IPS DF 19.7 (cell line): ENCODE measurements around the gene IGF2R.
"Not testable (repeated sequence)": the region's sequence is repeated elsewhere in the genome, so short reads cannot be mapped to it uniquely, and the experiment has no call there.

Source experiments
- DNase-seq: peaks from one replicate; pipeline ENCODE4 v3.0.0-alpha.2; 2013; ENCODE audit warnings: low read depth, low spot score

IGF2R gene, protein sequence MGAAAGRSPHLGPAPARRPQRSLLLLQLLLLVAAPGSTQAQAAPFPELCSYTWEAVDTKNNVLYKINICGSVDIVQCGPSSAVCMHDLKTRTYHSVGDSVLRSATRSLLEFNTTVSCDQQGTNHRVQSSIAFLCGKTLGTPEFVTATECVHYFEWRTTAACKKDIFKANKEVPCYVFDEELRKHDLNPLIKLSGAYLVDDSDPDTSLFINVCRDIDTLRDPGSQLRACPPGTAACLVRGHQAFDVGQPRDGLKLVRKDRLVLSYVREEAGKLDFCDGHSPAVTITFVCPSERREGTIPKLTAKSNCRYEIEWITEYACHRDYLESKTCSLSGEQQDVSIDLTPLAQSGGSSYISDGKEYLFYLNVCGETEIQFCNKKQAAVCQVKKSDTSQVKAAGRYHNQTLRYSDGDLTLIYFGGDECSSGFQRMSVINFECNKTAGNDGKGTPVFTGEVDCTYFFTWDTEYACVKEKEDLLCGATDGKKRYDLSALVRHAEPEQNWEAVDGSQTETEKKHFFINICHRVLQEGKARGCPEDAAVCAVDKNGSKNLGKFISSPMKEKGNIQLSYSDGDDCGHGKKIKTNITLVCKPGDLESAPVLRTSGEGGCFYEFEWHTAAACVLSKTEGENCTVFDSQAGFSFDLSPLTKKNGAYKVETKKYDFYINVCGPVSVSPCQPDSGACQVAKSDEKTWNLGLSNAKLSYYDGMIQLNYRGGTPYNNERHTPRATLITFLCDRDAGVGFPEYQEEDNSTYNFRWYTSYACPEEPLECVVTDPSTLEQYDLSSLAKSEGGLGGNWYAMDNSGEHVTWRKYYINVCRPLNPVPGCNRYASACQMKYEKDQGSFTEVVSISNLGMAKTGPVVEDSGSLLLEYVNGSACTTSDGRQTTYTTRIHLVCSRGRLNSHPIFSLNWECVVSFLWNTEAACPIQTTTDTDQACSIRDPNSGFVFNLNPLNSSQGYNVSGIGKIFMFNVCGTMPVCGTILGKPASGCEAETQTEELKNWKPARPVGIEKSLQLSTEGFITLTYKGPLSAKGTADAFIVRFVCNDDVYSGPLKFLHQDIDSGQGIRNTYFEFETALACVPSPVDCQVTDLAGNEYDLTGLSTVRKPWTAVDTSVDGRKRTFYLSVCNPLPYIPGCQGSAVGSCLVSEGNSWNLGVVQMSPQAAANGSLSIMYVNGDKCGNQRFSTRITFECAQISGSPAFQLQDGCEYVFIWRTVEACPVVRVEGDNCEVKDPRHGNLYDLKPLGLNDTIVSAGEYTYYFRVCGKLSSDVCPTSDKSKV (N-terminal part only)

DNA sequence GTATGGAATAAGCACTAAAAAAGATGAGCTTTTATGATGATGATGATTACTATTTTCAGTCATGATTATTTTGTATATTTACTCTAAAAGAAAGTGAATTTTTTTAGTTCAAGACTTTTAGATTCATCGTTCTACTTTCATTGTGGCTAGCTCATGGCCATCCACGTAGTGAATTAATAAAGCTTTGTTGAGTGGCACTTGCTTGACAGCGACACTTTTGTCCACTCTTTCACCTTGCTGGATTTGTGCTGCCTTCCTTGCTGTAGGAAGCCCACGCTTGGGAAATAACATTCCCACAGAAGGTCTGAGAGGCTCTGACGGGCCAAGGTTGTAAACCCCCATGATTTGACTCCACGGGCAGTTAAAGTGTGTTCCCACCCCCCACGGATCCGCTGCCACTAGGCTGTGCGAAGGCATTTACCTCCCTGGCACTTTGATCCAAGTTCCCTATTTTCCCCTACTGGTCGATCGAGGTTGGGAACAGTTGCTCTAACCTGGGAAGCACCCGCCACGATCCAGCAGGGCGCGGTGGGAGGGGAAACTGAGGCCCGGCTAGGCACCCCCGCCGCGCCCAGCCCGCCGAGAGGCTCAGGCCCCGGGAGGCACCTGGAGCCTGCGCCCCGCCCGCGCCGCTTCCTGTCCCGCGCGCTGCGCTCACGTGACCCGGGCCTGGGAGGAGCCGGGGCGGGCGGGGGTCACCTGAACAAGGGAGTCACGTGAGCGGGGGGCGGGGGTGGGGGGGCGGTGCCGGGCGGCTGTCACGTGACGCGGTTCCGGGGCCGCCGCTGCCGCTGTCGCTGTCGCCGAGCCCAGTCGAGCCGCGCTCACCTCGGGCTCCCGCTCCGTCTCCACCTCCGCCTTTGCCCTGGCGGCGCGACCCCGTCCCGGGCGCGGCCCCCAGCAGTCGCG lies at the start of gene IGF2R:
Gene IGF2R, plus strand, starts transcription at position 788 of the 909 bp plus-strand sequence. CDS start 165 bp downstream, outside the sequence.
- DNase-seq = no peak

DNA sequence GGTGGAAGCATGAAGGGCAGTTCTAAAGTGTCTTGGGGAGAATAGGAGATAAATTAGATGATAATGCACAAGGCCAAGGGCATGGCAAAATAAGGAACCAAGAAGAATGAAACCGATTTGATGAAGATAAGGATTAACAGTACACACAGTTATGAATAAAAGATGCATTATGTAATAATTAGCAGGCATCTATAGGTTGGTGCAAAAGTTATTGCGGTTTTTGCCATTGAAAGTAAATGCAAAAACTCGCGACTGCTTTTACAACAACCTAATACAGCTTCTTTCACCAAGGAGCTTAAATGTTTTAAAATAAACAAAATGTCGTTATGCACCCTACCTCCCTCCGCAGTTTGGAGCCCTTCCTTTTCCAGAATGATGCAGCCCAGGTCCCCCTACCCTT lies 49.1 kb upstream of the IGF2R start:
- no peak for DNase-seq

GRCh38 chr6:159924150-159924549 lies 44.7 kb upstream of the IGF2R start:
- DNase-seq = not testable (repeated sequence)

- DNase-seq = no peak
These were observed 42.2 kb upstream of the IGF2R start for GRCh38 chr6:159926542-159927203.

GRCh38 chr6:159929819-159930218 lies 39.1 kb upstream of the IGF2R start:
- no peak for DNase-seq

DNA sequence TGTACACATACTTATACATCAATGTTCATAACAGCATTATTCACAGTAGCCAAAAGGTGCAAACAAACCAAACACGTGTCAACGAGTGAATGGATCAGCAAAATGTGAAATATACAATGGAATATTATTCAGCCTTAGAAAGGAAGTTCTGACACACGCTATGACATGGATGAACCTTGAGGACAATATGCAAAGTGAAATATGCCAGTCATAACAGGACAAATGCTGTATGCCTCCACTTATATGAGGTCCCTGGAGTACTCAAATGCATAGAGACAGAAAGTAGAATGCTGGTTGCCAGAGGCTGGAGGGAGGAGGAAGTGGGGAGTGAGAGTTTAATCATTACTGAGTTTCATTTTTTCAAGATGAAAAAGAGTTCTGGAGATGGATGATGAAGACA lies 37.8 kb upstream of the IGF2R start:
- DNase-seq = no peak

- no peak for DNase-seq
These were observed 37.0 kb upstream of the IGF2R start for GRCh38 chr6:159931846-159932245.

DNA sequence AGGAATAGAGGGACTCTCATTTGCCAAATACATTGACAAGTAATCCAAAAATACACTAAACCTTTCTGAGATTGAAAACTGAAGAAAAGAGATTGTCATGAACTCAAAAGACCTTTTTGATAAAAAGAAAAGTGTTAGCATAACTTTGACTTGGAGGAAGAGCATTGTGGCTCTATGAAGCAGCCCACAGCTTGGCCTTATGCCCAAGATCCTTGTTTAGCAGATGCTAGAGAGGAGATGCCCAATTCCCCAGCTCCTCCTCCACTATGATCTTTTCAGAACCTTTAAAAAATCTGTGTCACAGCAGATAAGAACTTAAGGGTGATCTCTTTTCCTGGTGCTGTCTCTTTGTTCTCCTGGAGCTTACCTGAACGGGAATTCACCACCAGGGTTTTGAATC lies 35.8 kb upstream of the IGF2R start:
- no peak for DNase-seq

- no peak for DNase-seq
These were observed 34.7 kb upstream of the IGF2R start for GRCh38 chr6:159934181-159934580.

GRCh38 chr6:159935065-159935464 lies 33.8 kb upstream of the IGF2R start:
- no peak for DNase-seq

- DNase-seq = no peak
These were observed 33.2 kb upstream of the IGF2R start for GRCh38 chr6:159935633-159936032.

DNA sequence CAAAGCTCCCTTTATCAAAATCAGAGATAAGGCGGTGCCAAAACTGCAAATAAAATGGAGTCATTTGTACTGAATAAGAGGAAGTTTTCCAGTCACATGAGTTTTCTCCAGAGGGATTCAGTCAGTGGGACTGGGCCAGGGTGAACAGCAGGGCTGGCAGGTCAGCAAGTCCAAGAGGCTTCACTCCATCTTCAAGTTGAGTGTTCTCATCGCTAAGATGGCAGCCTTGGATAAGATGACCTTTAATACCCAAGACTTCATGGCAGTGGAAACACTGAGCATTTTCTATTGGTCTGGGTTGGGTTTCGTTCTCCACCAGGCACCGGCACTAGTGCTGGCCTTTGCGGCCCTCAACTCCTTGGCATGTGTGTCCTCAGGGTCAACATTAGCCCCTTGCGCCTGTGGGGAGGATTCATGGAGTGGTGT lies 29.3 kb upstream of the IGF2R start:
- no peak for DNase-seq

DNA sequence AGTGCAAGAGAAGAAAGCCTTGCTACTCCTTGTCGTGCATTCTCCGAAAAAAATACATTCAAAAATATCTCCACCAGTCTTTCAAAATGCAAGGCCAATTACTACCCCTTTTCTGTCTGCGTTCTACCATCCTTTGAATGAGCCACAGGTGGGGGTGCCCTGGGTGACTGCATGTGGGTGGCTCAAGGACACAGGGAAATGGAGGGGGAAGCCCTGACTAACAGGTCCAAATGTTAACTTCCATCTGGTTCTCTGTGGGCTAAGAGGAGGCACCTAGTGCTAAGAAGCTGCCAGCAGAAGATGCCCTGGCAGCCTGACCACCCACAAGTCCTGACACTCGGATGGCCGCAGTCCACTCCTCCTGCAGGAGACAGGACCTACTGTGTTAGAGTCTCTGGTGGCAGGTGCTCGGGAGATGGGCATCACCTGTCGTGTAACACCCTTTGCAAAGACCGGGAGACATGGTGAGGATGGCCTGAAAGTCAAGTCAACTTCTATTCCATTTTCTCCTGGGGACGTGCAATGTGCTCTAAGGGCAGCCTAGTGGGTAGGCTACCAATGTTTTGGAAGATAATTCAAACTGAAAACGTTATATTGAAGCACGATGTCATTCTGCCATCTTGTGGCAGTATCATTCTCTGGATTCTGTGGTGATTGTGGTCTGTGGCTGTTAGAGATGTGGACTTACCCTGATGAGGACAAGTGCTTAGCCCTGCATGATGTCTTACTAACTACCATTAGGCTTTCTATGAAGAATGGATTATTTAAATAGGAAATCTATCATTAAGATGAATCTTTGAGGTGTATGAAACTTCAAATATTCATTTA lies 27.4 kb upstream of the IGF2R start:
- no peak for DNase-seq

DNA sequence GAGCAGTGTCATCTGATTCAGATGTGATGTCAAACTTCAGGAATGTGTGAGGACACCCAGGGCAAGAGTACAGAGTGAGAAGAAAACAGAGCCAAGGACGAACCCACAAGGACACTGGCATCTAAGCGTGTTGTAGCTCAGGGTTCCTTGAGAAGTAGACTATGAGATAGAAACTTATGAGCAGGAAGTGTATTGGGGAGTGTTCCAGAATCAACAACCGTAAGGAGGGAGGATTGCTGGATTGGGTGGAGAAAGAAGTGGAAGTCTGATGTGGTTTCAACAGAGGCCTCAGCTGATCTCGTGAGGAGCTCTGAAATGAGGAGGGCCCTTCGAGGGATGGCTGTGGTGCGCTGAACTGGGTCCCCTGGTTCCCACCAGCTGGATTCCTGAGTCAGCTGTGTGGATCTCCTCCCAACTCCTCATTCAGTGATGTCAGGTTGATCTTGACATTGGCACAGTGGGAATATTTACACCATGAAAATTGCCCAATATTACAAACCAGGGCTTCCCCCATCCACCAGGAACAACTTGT lies 25.7 kb upstream of the IGF2R start:
- no peak for DNase-seq

DNA sequence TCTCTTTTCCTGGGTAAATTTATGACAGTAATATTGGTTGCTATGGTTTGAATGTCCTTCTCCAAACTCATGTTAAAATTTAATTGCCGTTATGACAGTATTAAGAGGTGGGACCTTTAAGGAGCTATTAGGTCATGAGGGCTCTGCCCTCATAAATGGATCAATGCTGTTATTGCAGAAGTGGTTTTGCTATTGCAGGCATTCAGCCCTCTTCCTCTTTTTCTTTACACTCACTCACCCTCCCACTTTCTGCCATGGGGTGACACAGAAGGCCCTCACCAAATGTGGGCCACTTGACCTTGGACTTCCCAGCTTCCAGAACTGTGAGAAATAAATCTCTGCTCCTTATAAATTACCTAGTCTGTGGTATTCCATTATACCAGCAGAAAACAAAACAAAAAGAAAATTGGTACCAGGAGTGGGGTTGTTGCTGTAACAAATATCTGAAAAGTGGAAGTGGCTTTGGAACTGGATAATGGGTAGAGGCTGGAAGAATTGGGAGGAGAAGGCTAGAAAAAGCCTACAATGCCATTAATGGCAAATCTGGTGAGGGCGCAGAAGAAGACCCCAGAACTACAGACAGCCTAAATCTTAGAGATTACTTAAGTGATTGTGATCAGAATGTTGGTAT lies 24.8 kb upstream of the IGF2R start:
- no peak for DNase-seq

GRCh38 chr6:159945801-159946392 lies 23.0 kb upstream of the IGF2R start:
- no peak for DNase-seq

DNA sequence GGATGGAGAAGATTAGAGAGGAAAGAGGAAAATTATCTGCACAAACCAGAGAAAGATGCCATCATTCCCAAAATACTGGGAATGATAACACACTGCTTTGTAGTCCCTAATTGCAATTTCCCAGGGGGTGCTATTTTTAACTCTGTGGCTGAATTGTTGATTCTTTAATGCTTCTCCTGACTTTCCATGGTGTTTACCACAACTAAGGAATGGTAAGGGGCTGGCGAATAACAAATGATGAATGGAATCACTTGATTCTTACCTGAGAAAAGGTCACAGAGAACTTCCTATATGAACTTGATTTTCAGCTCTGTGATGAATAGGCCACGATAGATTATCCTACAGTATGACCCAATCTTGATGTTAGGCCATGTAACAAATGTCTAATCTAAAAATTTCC lies 22.0 kb upstream of the IGF2R start:
- DNase-seq = no peak

GRCh38 chr6:159948199-159948598 lies 20.7 kb upstream of the IGF2R start:
- no peak for DNase-seq
